IMR-90 (cell line): Measurements from ENCODE around the gene TMOD2. TPM values are rescaled to one million over a fixed set of nuclear protein-coding genes. Genes with fewer than 3 reads are reported as not detected.

Experiments
- ATAC-seq: fragments of 200-7000 bp; cut with Tn5 transposase; 2 replicates; pipeline ENCODE4 v1.9.1; 2020; ENCODE audit warnings: low read depth, mild to moderate bottlenecking, moderate library complexity
- BruUV-seq: library from RNA; stranded (reverse); fragments of 400-500 nt; replicated peaks from 2 replicates; lab custom pipeline; 2021; lab: Mats Ljungman, UMichigan
- CTCF ChIA-PET: fragments of 300-600 bp; formaldehyde crosslinking; extraction: SDS; loops from one replicate; lab custom pipeline; 2021; ENCODE audit warnings: antibody characterized with exemption; lab: Yijun Ruan, JAX
- POLR2A ChIA-PET: fragments of 300-600 bp; sonication (Branson Sonifier 250); formaldehyde crosslinking; loops from one replicate; lab custom pipeline; 2022; ENCODE audit warnings: antibody characterized with exemption; ENCODE audit not compliant: unreplicated experiment; lab: Charles Lee
- DNase-seq: peaks from one replicate; pipeline ENCODE4 v3.0.0; 2013
- H2AFZ ChIP-seq: replicated peaks from 2 replicates; pipeline ENCODE3; 2013; ENCODE audit warnings: low read length, mild to moderate bottlenecking; ENCODE audit not compliant: poor library complexity
- H2AK5ac ChIP-seq: 2 replicates; pipeline ENCODE4 v1.6.1; 2013; ENCODE audit warnings: low read depth, low read length, inconsistent platforms
- H2AK9ac ChIP-seq: replicated peaks from 2 replicates; pipeline ENCODE3; 2013; ENCODE audit warnings: mild to moderate bottlenecking, low read depth, low read length, moderate library complexity; ENCODE audit not compliant: poor library complexity
- H2BK120ac ChIP-seq: 2 replicates; pipeline ENCODE4 v1.6.1; 2013; ENCODE audit warnings: low read depth, low read length, inconsistent platforms
- H2BK15ac ChIP-seq: 3 replicates; pipeline ENCODE4 v1.6.1; 2013; ENCODE audit warnings: low read depth, low read length, inconsistent platforms
- H2BK20ac ChIP-seq: 2 replicates; pipeline ENCODE4 v1.6.1; 2013; ENCODE audit warnings: low read depth, mild to moderate bottlenecking, inconsistent platforms, low read length, moderate library complexity
- H2BK5ac ChIP-seq: 2 replicates; pipeline ENCODE4 v1.6.1; 2013; ENCODE audit warnings: mild to moderate bottlenecking, low read depth, low read length, inconsistent platforms; ENCODE audit not compliant: poor library complexity, severe bottlenecking
- H3K14ac ChIP-seq: replicated peaks from 2 replicates; pipeline ENCODE4 v1.6.1; 2013; ENCODE audit warnings: low read depth, low read length, inconsistent platforms
- H3K18ac ChIP-seq: 2 replicates; pipeline ENCODE4 v1.6.1; 2013; ENCODE audit warnings: low read depth, low read length, control low read depth
- H3K23ac ChIP-seq: 2 replicates; pipeline ENCODE4 v1.6.1; 2013; ENCODE audit warnings: low read depth, low read length, inconsistent platforms
- H3K27ac ChIP-seq: 2 replicates; pipeline ENCODE4 v1.5.1; 2013; ENCODE audit warnings: mild to moderate bottlenecking, control low read depth, low read length; ENCODE audit not compliant: insufficient read depth
- H3K27me3 ChIP-seq: 2 replicates; pipeline ENCODE4 v1.6.1; 2013; ENCODE audit warnings: low read length; ENCODE audit not compliant: control insufficient read depth, insufficient read depth
- H3K36me3 ChIP-seq: 2 replicates; pipeline ENCODE4 v1.6.1; 2013; ENCODE audit warnings: low read length, mixed read lengths; ENCODE audit not compliant: control insufficient read depth, insufficient read depth
- H3K4ac ChIP-seq: 2 replicates; pipeline ENCODE4 v1.6.1; 2013; ENCODE audit warnings: low read depth, low read length, inconsistent platforms
- H3K4me1 ChIP-seq: 2 replicates; pipeline ENCODE4 v1.6.1; 2013; ENCODE audit warnings: low read length, mixed read lengths; ENCODE audit not compliant: control insufficient read depth, insufficient read depth
- H3K4me2 ChIP-seq: 2 replicates; pipeline ENCODE4 v1.6.1; 2013; ENCODE audit warnings: low read depth, mild to moderate bottlenecking, control low read depth, low read length, moderate library complexity
- H3K4me3 ChIP-seq: 2 replicates; pipeline ENCODE4 v1.5.1; 2013; ENCODE audit warnings: low read depth, mild to moderate bottlenecking, control low read depth, low read length, moderate library complexity; ENCODE audit not compliant: insufficient read depth
- H3K56ac ChIP-seq: 2 replicates; pipeline ENCODE4 v1.6.1; 2013; ENCODE audit warnings: low read length, inconsistent platforms; ENCODE audit not compliant: insufficient read depth; ENCODE audit errors: extremely low read depth
- H3K79me1 ChIP-seq, 2 experiments: 2 replicates each; pipeline ENCODE4 v1.6.1; 2013; ENCODE audit warnings: low read length in 2 of 2, inconsistent platforms in 1 of 2, low read depth in 1 of 2
- H3K9ac ChIP-seq: 2 replicates; pipeline ENCODE4 v1.6.1; 2013; ENCODE audit warnings: low read depth, low read length, control low read depth
- H3K9me1 ChIP-seq: 2 replicates; pipeline ENCODE4 v1.6.1; 2013; ENCODE audit warnings: low read length, inconsistent platforms; ENCODE audit not compliant: insufficient read depth
- H3K9me3 ChIP-seq: 2 replicates; pipeline ENCODE4 v1.6.1; 2013; ENCODE audit warnings: low read length; ENCODE audit not compliant: control insufficient read depth, insufficient read depth
- H4K20me1 ChIP-seq: 2 replicates; pipeline ENCODE4 v1.6.1; 2013; ENCODE audit warnings: low read length, inconsistent platforms; ENCODE audit not compliant: insufficient read depth
- H4K5ac ChIP-seq: 2 replicates; pipeline ENCODE4 v1.6.1; 2013; ENCODE audit warnings: mild to moderate bottlenecking, low read depth, low read length, control low read depth
- H4K8ac ChIP-seq, 2 experiments: 2 replicates each; pipeline ENCODE4 v1.6.1; 2013; ENCODE audit warnings: low read depth in 2 of 2, low read length in 2 of 2, control low read depth in 1 of 2, inconsistent platforms in 1 of 2
- H4K91ac ChIP-seq: 2 replicates; pipeline ENCODE4 v1.6.1; 2013; ENCODE audit warnings: low read depth, low read length, inconsistent platforms; ENCODE audit not compliant: insufficient read depth
- BHLHE40 ChIP-seq: fragments of 150-350 bp; IDR thresholded peaks from 2 replicates; pipeline ENCODE4 v1.6.1; 2016; ENCODE audit warnings: mild to moderate bottlenecking, low read depth, low read length
- CEBPB ChIP-seq: IDR thresholded peaks from 2 replicates; pipeline ENCODE4 v1.6.1; 2012; ENCODE audit warnings: low read depth, low read length, improper control_type of control experiment
- CHD1 ChIP-seq: IDR thresholded peaks from 2 replicates; pipeline ENCODE4 v1.6.1; 2012; ENCODE audit warnings: low read depth, low read length, improper control_type of control experiment
- MAFK ChIP-seq: IDR thresholded peaks from 2 replicates; pipeline ENCODE4 v1.6.1; 2012; ENCODE audit warnings: low read depth, low read length, improper control_type of control experiment
- NFE2L2 ChIP-seq: fragments of 150-350 bp; IDR thresholded peaks from 2 replicates; pipeline ENCODE4 v1.6.1; 2016; ENCODE audit warnings: low read depth, mild to moderate bottlenecking, low read length
- RFX5 ChIP-seq: IDR thresholded peaks from 2 replicates; pipeline ENCODE4 v1.8.0; 2012; ENCODE audit warnings: low read depth, mild to moderate bottlenecking, low read length, moderate library complexity
- SMC3 ChIP-seq: fragments of 150-350 bp; IDR thresholded peaks from 2 replicates; pipeline ENCODE4 v1.6.1; 2016; ENCODE audit warnings: low read depth, mild to moderate bottlenecking, antibody characterized with exemption, low read length, moderate library complexity
- WGBS, 2 experiments: methylation state at CpG; one replicate each; pipeline versions ENCODE4 v1.1.5 to v1.1.7; 2013; ENCODE audit warnings: missing lambda C conversion rate in 2 of 2; ENCODE audit not compliant: insufficient read length in 1 of 2; ENCODE audit errors: extremely low coverage in 2 of 2; 5-methylcytosine and 5-hydroxymethylcytosine counted together
- dilution Hi-C: fragments of 300-500 bp; cut with HindIII; formaldehyde crosslinking; loops from one replicate; pipeline ENCODE4 v1.14.3; 2018; ENCODE audit warnings: low sequenced_read_pairs; ENCODE audit not compliant: unreplicated experiment
- in situ Hi-C: fragments of 300-500 bp; cut with MboI; formaldehyde crosslinking; loops from 3 replicates; pipeline ENCODE4 v1.14.3; 2019; ENCODE audit warnings: low sequenced_read_pairs, inconsistent platforms, mixed read lengths
- intact Hi-C: fragments of 100-400 bp; cut with micrococcal nuclease; formaldehyde crosslinking; loops from 2 replicates; pipeline ENCODE4 v1.10.0; 2022
- polyA plus RNA-seq, 3 experiments: library from polyadenylated mRNA; depleted of rRNA; stranded (reverse); fragments of >200 nt; gene quantifications; 2 replicates each; pipeline ENCODE4 v1.2.3, GENCODE V29; 2012; ENCODE audit warnings: low replicate concordance in 1 of 3
- total RNA-seq: library from RNA; depleted of rRNA; stranded (reverse); fragments of >200 nt; gene quantifications from 2 replicates; pipeline ENCODE4 v1.2.3, GENCODE V29; 2012
- TF ChIP-seq, protein P1 (sequence below): conservative IDR thresholded peaks from 2 replicates; pipeline ENCODE4 v1.5.1; 2012; ENCODE audit warnings: mild to moderate bottlenecking, low read depth, low read length, improper control_type of control experiment
- TF ChIP-seq, protein P2 (sequence below): fragments of 150-350 bp; IDR thresholded peaks from 2 replicates; pipeline ENCODE4 v1.6.1; 2016; ENCODE audit warnings: low read depth, mild to moderate bottlenecking, low read length, moderate library complexity, borderline replicate concordance

Gene TMOD2
- total and polyA plus RNA-seq, 2 of the 4 experiments (the other 2 are of a cell fraction), result 2.8 to 5.4 TPM

- ATAC-seq, result no peak
- H2BK120ac ChIP-seq, result no peak overlapping the region
- H3K14ac ChIP-seq, result no peak overlapping the region
- H2BK15ac ChIP-seq, result no peak overlapping the region
- no peak overlapping the region for H3K56ac ChIP-seq
- ChIA-PET CTCF (interaction anchor here (0.8 kb wide), 1 partner anchor 52 kb away, joined by 3 read pairs; no protein-coding TSS in a partner anchor), POLR2A (no interaction called here)
- H2AK9ac ChIP-seq, result no peak overlapping the region
- no peak overlapping the region for H2AFZ ChIP-seq
- DNase-seq, result no peak
- no peak overlapping the region for H2AK5ac ChIP-seq
- no peak overlapping the region for H4K5ac ChIP-seq
- H2BK5ac ChIP-seq, result no peak overlapping the region
- H4K8ac ChIP-seq, result no peak overlapping the region
- no peak overlapping the region for H3K23ac ChIP-seq
- H3K9ac ChIP-seq, result no peak overlapping the region
- no peaks in the 10 kb centered on the region for H3K36me3 ChIP-seq
- H3K4ac ChIP-seq, result no peak overlapping the region
- no peak overlapping the region for H3K27ac ChIP-seq
- no peaks in the 10 kb centered on the region; the same call in 1 of the 2 replicates for H3K9me1 ChIP-seq
- no peaks in the 10 kb centered on the region for H3K9me3 ChIP-seq
- no TSS peak for BruUV-seq
- no CpG with 5 or more reads among the region's 1 CpG for WGBS, 2 experiments
- H3K4me2 ChIP-seq, result no peak overlapping the region
- no peaks in the 10 kb centered on the region for H3K79me1 ChIP-seq
- H3K18ac ChIP-seq, result no peak overlapping the region
- H3K4me1 ChIP-seq, result no peaks in the 10 kb centered on the region
- no peaks in the 10 kb centered on the region for H4K20me1 ChIP-seq
- in situ Hi-C loops (no loop called here), dilution Hi-C loops (no loop called here), intact Hi-C loops (no loop called here)
- TF ChIP-seq RFX5 (no peak), BHLHE40 (no peak), NFE2L2 (no peak), CEBPB (no peak), CHD1 (no peak), SMC3 (no peak), MAFK (no peak)
- TF ChIP-seq, protein P1, sequence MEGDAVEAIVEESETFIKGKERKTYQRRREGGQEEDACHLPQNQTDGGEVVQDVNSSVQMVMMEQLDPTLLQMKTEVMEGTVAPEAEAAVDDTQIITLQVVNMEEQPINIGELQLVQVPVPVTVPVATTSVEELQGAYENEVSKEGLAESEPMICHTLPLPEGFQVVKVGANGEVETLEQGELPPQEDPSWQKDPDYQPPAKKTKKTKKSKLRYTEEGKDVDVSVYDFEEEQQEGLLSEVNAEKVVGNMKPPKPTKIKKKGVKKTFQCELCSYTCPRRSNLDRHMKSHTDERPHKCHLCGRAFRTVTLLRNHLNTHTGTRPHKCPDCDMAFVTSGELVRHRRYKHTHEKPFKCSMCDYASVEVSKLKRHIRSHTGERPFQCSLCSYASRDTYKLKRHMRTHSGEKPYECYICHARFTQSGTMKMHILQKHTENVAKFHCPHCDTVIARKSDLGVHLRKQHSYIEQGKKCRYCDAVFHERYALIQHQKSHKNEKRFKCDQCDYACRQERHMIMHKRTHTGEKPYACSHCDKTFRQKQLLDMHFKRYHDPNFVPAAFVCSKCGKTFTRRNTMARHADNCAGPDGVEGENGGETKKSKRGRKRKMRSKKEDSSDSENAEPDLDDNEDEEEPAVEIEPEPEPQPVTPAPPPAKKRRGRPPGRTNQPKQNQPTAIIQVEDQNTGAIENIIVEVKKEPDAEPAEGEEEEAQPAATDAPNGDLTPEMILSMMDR, result no peak
- TF ChIP-seq, protein P2, sequence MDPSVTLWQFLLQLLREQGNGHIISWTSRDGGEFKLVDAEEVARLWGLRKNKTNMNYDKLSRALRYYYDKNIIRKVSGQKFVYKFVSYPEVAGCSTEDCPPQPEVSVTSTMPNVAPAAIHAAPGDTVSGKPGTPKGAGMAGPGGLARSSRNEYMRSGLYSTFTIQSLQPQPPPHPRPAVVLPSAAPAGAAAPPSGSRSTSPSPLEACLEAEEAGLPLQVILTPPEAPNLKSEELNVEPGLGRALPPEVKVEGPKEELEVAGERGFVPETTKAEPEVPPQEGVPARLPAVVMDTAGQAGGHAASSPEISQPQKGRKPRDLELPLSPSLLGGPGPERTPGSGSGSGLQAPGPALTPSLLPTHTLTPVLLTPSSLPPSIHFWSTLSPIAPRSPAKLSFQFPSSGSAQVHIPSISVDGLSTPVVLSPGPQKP, result no peak
- no peak overlapping the region for H2BK20ac ChIP-seq
- H4K91ac ChIP-seq, result no peak overlapping the region
- no peak overlapping the region for H3K4me3 ChIP-seq
- H3K27me3 ChIP-seq, result peaks cover 18% of the 10 kb centered on the region
Observed at GRCh38 chr15:51702710-51703109, 48.7 kb upstream of the TMOD2 start.
